OCI-LY1 (cell line): ENCODE data around the gene IL26.

Experiments used
- H2AFZ ChIP-seq: fragments of 200-600 bp; sonication (generic), shearing (Covaris generic); 2 replicates; pipeline ENCODE4 v1.6.0; 2014; ENCODE audit warnings: antibody characterized with exemption, mild to moderate bottlenecking, low read length
- H3F3A ChIP-seq: fragments of 200-600 bp; sonication (generic), shearing (Covaris generic); 2 replicates; pipeline ENCODE4 v1.6.0; 2014; ENCODE audit warnings: mild to moderate bottlenecking, antibody characterized with exemption, low read length, moderate library complexity; ENCODE audit not compliant: insufficient read depth
- H3K27ac ChIP-seq: fragments of 200-600 bp; sonication (generic); 2 replicates; pipeline ENCODE4 v1.5.1; 2014; ENCODE audit warnings: low read length, mixed run types, mild to moderate bottlenecking, low read depth; ENCODE audit not compliant: poor library complexity, severe bottlenecking
- H3K27me3 ChIP-seq: fragments of 200-600 bp; sonication (generic); 2 replicates; pipeline ENCODE4 v1.6.0; 2014; ENCODE audit warnings: antibody characterized with exemption, mild to moderate bottlenecking, low read length, moderate library complexity; ENCODE audit not compliant: insufficient read depth
- H3K36me3 ChIP-seq: fragments of 200-600 bp; sonication (generic); 2 replicates; pipeline ENCODE4 v1.6.1; 2014; ENCODE audit warnings: mild to moderate bottlenecking, antibody characterized with exemption, low read length, moderate library complexity, mixed read lengths; ENCODE audit not compliant: insufficient read depth
- H3K4me1 ChIP-seq: fragments of 200-600 bp; sonication (generic); 2 replicates; pipeline ENCODE4 v1.5.1; 2014; ENCODE audit warnings: mild to moderate bottlenecking, low read length, moderate library complexity; ENCODE audit not compliant: insufficient read depth, severe bottlenecking
- H3K4me2 ChIP-seq: fragments of 200-600 bp; sonication (generic), shearing (Covaris generic); 2 replicates; pipeline ENCODE4 v1.6.1; 2014; ENCODE audit warnings: low read length
- H3K4me3 ChIP-seq: fragments of 200-600 bp; sonication (generic); 2 replicates; pipeline ENCODE4 v1.5.1; 2014; ENCODE audit warnings: low read length, low read depth, mild to moderate bottlenecking, mixed read lengths; ENCODE audit not compliant: poor library complexity, severe bottlenecking
- H3K79me2 ChIP-seq: fragments of 200-600 bp; shearing (Covaris generic); 2 replicates; pipeline ENCODE4 v1.6.1; 2016; ENCODE audit warnings: mixed run types, low read length, mixed read lengths; ENCODE audit not compliant: insufficient read depth
- H3K9ac ChIP-seq: fragments of 200-600 bp; sonication (generic), shearing (Covaris generic); 2 replicates; pipeline ENCODE4 v1.6.1; 2014; ENCODE audit warnings: mild to moderate bottlenecking, low read length, mixed read lengths
- H3K9me2 ChIP-seq: fragments of 200-600 bp; sonication (generic), shearing (Covaris generic); 2 replicates; pipeline ENCODE4 v1.6.1; 2014; ENCODE audit warnings: low read depth, mild to moderate bottlenecking, low read length, mixed read lengths
- H3K9me3 ChIP-seq: fragments of 200-600 bp; shearing (Covaris generic); 2 replicates; pipeline ENCODE4 v1.6.1; 2014; ENCODE audit warnings: low read length, mixed read lengths
- H4K20me1 ChIP-seq: fragments of 200-600 bp; sonication (generic), shearing (Covaris generic); 2 replicates; pipeline ENCODE4 v1.6.0; 2016; ENCODE audit warnings: mild to moderate bottlenecking, low read length; ENCODE audit not compliant: insufficient read depth
- EZH2 ChIP-seq: fragments of 200-600 bp; sonication (generic), shearing (Covaris generic); IDR thresholded peaks from 2 replicates; pipeline ENCODE4 v1.8.0; 2017; ENCODE audit warnings: borderline replicate concordance, mixed run types, mild to moderate bottlenecking, antibody characterized with exemption, low read length, moderate library complexity, mixed read lengths
- TF ChIP-seq, protein P1 (sequence below): fragments of 200-600 bp; sonication (generic), shearing (Covaris generic); IDR thresholded peaks from 2 replicates; pipeline ENCODE4 v1.5.1; 2017; ENCODE audit warnings: mild to moderate bottlenecking, antibody characterized with exemption, low read length, moderate library complexity, mixed read lengths

Gene IL26

DNA sequence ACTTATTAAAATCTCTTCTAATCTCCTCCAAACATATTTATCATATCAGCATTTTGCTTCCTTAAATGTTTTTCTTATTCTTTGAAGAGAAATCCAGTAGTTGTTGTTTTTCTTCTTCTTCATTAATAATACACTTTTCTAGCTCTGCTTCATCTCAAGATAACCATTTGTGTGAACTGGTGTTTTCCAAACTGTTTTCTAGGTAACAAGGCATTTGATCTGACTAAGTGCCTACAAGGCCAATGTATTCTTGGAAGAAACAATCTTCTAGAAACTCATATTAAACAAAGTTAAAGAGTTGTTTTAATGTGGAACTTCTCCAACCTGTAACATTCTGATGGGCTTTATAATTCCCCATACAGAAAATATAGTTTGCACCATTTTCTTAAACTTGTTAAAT lies 35.3 kb downstream of the IL26 start:
- no peak overlapping the region for H2AFZ ChIP-seq
- H3K4me2 ChIP-seq, result no peak overlapping the region
- no peak overlapping the region for H3K4me3 ChIP-seq
- no peaks in the 10 kb centered on the region for H3K9me3 ChIP-seq
- no peaks in the 10 kb centered on the region for H3K79me2 ChIP-seq
- TF ChIP-seq, protein P1, sequence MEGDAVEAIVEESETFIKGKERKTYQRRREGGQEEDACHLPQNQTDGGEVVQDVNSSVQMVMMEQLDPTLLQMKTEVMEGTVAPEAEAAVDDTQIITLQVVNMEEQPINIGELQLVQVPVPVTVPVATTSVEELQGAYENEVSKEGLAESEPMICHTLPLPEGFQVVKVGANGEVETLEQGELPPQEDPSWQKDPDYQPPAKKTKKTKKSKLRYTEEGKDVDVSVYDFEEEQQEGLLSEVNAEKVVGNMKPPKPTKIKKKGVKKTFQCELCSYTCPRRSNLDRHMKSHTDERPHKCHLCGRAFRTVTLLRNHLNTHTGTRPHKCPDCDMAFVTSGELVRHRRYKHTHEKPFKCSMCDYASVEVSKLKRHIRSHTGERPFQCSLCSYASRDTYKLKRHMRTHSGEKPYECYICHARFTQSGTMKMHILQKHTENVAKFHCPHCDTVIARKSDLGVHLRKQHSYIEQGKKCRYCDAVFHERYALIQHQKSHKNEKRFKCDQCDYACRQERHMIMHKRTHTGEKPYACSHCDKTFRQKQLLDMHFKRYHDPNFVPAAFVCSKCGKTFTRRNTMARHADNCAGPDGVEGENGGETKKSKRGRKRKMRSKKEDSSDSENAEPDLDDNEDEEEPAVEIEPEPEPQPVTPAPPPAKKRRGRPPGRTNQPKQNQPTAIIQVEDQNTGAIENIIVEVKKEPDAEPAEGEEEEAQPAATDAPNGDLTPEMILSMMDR, result no peak
- TF ChIP-seq EZH2, result no peak
- no peaks in the 10 kb centered on the region for H3F3A ChIP-seq
- no peak overlapping the region for H3K9ac ChIP-seq
- H3K27me3 ChIP-seq, result no peaks in the 10 kb centered on the region
- H4K20me1 ChIP-seq, result no peaks in the 10 kb centered on the region
- H3K9me2 ChIP-seq, result no peaks in the 10 kb centered on the region
- no peaks in the 10 kb centered on the region for H3K36me3 ChIP-seq
- no peaks in the 10 kb centered on the region for H3K4me1 ChIP-seq
- H3K27ac ChIP-seq, result no peak overlapping the region

- H3F3A ChIP-seq, result no peaks in the 10 kb centered on the region
- no peaks in the 10 kb centered on the region for H3K9me2 ChIP-seq
- no peak overlapping the region for H3K4me2 ChIP-seq
- TF ChIP-seq, protein P1, result no peak
- no peak for TF ChIP-seq EZH2
- no peaks in the 10 kb centered on the region for H3K27me3 ChIP-seq
- H2AFZ ChIP-seq, result no peak overlapping the region
- H3K79me2 ChIP-seq, result no peaks in the 10 kb centered on the region
- no peaks in the 10 kb centered on the region for H3K36me3 ChIP-seq
- no peaks in the 10 kb centered on the region for H3K9me3 ChIP-seq
- no peaks in the 10 kb centered on the region for H4K20me1 ChIP-seq
- no peaks in the 10 kb centered on the region for H3K4me1 ChIP-seq
- H3K4me3 ChIP-seq, result no peak overlapping the region
- H3K9ac ChIP-seq, result no peak overlapping the region
- H3K27ac ChIP-seq, result no peak overlapping the region
Measured at GRCh38 chr12:68189821-68190242, 35.8 kb downstream of the IL26 start.

- Histone ChIP-seq H3F3A (no peaks in the 10 kb centered on the region), H3K9ac (no peak overlapping the region), H4K20me1 (no peaks in the 10 kb centered on the region), H2AFZ (no peak overlapping the region), H3K27me3 (no peaks in the 10 kb centered on the region), H3K79me2 (no peaks in the 10 kb centered on the region), H3K36me3 (no peaks in the 10 kb centered on the region), H3K4me3 (no peak overlapping the region), H3K9me3 (no peaks in the 10 kb centered on the region), H3K27ac (no peak overlapping the region), H3K4me2 (no peak overlapping the region), H3K9me2 (no peaks in the 10 kb centered on the region), H3K4me1 (peaks cover 7% of the 10 kb centered on the region)
- TF ChIP-seq, protein P1, result no peak
- TF ChIP-seq EZH2, result no peak
Measured at GRCh38 chr12:68185598-68185997, 40.0 kb downstream of the IL26 start.
